ENCODE measurements around the gene UTS2B.
"Not testable (repeated sequence)": the region's sequence is repeated elsewhere in the genome, so short reads cannot be mapped to it uniquely, and the experiment has no call there.

UTS2B gene

GRCh38 chr3:191316876-191317603, 13.3 kb downstream of the UTS2B start:
- no peak for DNase-seq

GRCh38 chr3:191314109-191314728, 16.1 kb downstream of the UTS2B start:
- DNase-seq = no peak

- DNase-seq = no peak
Observed at GRCh38 chr3:191313296-191313695, 17.0 kb downstream of the UTS2B start.

- no peak for DNase-seq
Observed at GRCh38 chr3:191307341-191307740, 23.0 kb downstream of the UTS2B start.

DNA sequence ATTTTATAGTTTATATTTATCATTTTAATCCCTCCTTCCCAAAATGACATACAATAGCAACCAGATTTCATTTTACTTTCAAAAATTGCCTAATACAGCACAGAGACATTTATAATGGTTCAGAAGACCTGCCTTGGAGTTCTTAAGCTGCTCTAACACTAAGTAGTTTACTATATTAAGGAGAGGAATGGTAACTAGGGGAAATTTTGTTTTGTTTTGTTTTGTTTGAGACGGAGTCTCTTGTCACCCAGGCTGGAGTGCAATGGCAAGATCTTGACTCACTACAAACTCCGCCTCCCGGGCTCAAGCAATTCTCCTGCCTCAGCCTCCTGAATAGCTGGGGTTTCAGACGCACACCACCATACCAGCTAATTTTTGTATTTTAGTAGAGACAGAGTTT, 23.9 kb downstream of the UTS2B start:
- no peak for DNase-seq

DNA sequence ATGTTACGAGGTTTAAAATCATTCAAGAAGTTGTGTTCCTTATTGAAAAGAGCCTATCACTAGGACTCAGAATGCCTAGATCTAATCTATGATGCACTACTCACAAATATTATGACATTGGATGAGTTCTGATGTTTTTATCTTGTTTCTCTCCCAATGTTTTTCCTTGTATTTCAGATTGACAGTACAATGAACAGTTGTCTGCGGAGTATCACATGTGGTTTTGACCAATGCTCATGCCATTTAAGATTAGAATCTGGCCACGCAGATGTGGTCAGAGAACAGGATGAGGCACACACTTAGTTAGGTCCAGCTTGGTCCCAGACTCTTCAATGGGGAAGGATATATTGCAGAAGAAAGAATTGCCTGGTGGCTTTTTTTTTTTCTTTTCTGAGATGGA, 26.7 kb downstream of the UTS2B start:
- DNase-seq = no peak

- DNase-seq = no peak
Observed at GRCh38 chr3:191302451-191302850, 27.9 kb downstream of the UTS2B start.

DNA sequence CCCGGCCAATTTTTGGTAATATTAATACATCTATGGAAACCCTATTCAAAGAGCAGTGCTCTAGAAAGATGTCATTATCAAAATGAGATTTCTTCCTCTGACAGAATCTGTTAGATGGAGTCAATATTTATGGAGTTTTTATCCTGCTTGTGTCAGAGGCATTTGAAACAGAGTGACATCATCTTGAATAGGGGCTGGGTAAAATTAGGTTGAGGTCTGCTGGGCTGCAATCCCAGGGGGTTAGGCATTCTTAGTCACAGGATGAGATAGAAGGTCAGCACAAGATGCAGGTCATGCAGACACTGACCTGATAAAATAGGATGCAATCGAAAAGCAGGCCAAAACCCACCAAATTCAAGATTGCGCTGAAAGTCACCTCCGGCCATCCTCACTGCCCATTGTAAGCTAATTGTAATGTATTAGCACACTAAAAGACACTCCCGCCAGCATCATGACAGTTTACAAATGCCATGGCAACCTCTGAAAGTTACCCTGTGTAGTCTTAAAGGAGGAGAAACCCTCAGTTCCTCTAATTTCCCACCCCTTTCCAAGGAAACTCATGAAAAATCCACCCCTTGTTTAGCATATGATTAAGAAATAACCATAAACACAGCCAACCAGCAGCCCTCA, 28.4 kb downstream of the UTS2B start:
- no peak for DNase-seq

GRCh38 chr3:191301017-191301416, 29.3 kb downstream of the UTS2B start:
- DNase-seq = no peak

DNA sequence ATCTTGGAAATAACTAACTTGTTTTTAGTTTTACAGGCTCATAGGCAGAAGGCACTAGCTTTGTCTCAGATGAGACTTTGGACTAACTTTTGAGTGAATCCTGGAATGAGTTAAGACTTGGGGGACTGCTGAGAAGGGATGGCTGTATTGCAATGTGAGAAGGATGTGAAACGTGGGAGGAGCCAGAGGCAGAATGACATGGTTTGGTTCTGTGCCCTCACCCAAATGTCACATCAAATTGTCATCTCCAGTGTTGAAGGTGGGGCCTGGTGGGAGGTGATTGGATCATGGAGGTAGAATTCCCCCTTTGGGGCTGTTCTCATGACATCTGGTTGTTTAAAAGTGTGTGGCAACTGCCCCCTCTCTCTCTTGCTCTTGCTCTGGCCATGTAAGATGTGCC, 29.9 kb downstream of the UTS2B start:
- DNase-seq = no peak

- no peak for DNase-seq
Observed at GRCh38 chr3:191298846-191299245, 31.5 kb downstream of the UTS2B start.

- DNase-seq = no peak
Observed at GRCh38 chr3:191296041-191296541, 34.2 kb downstream of the UTS2B start.

- DNase-seq = no peak
Observed at GRCh38 chr3:191294291-191294690, 36.0 kb downstream of the UTS2B start.

DNA sequence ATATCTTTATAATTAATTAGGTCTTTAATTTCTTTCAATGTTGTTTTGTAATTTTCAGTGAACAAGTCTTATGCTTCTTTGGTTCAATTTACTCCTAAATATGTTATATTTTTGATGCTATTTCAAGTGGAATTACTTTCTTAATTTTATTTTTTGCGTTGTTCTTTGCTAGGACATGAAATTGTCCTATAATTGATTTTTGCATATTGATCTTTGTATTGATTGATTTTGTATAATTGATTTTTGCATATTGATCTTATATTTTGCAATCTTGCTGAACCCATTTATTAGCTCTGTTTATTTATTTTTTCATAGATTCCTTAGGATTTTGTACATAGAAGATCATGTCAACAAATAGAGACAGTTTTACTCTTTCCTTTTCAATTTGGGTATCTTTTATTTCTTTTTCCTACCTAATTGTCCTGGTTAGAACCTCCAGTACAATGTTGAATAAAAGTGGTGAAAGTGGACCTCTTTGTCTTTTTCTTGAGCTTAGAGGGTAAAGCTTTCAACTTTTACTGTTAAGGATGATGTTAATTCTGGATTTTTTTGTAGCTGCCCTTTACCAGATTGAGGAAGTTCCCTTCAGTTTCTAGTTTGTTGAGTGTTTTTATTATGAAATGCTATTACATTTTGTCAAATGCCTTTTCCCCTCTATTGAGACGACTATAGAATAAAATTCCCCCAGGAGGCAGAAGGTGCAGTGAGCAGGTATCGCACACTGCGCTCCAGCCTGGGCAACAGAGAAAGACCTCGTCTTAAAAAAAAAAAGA, 37.9 kb downstream of the UTS2B start:
- no peak for DNase-seq

DNA sequence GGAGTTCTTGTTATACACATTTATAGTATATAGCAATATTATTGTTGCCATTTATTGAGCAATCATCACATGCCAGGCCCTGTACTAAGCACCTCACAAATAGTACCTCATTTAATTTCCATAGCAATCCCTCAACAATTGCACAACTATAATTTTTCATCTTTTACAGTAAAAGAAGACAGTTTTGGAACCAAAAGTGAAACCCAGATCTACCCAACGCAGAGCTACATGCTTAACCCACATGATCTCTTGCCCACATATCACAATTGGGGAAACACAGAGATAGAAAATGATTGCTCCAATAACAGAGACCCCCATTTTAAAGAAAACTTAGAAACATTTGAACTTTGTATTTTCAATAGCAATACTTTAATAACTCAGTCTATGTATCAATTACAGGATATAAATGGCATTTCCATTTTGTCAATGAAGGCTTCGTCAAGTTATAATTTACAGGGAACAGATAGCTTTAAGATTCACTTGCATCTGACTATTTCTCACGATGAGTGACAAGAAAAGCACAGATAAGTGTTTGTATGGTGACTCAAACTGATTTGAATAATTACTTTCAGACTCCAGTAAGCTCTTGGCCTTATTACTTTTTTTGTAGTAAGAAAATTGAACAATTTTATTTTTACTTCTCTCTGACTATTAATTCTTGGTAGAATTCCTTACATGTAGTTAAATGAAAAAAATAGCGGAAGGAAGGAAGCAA, 39.9 kb downstream of the UTS2B start:
- DNase-seq = no peak

GRCh38 chr3:191283400-191283799, 46.9 kb downstream of the UTS2B start:
- DNase-seq = no peak

- DNase-seq = no peak
Observed at GRCh38 chr3:191282251-191283185, 47.8 kb downstream of the UTS2B start.

- DNase-seq = no peak
Observed at GRCh38 chr3:191280882-191281281, 49.4 kb downstream of the UTS2B start.

DNA sequence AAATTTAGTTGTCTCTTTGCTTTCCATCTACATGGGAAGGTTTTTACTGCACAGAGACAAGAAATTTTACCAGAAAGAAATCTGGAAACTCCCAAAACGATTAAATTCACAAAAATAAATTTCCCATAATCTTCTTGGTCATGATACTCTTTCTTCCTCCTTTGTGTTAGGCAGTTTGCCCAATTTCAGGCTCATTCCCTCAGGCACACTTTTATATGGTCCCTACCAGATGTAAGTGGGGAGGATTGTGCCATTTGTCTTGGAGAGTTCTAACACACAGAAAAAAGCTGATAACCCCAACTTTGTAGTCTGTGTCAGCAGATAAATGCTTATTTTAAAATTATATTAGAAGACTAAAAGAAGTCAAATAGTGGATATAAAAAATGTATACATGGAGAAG, 50.2 kb downstream of the UTS2B start:
- DNase-seq = no peak

DNA sequence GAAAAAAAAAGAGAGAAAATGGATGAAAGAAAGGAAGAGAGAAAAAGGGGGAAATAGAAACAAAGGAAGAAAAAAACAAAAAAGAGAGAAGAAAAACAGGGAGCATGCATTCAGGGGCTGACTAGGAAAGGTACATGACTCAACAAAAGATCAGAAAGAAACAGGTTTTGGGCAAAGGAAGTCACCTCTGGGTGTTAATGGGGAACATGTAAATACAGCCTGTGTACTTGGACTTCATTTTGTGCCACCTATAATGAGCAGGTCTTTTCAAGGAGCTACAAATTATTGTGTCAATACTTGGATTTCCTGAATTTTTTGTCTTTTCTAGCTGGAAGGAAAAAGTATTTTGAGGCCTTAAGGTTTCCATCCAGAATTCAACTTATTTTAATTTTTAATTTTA, 54.6 kb downstream of the UTS2B start:
- DNase-seq = no peak

- not testable (repeated sequence) for DNase-seq
Observed at GRCh38 chr3:191275244-191275643, 55.1 kb downstream of the UTS2B start.
